Measurements from ENCODE around the gene MYL3. TPM values are rescaled to one million over a fixed set of nuclear protein-coding genes. Genes with fewer than 3 reads are reported as not detected.

The MYL3 gene
- polyA plus RNA-seq, 1 experiment: 1.0 TPM

DNA sequence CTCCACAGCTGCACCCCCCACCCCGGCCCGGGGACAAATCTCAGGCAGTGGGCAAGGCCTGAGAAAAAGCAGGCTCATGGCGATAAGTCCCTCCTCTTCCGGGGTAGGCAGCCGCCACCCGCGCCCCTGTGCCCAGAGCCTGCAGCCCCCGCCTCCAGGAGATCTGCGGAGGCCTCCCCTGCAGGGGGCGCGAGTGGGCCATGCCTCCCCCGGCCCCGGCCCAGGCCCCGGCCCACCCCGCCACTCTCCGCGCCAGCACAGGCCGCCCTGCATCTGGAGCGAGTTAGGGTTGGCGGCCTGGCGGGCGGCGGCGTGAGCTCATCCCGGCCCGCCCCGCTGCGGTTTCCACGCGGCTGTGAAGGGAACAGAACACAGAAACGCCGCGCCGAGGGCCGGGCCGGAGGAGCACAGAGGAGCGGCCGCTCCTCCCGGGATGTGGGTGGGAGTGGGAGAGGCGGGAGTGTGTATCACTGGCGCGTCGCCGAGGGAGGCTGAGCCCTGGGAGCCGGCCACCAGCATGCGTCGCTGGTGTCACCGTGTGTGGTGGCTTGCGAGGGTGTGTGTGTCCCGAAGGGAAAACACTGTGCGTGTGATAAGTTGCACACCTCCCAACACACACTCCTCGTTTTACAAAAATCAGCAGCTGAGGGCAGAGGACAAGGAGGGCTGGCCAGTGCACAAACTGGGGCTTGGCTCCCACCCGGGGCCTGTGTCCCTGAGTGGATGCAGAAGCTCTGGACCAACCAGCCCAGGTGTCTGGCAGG is 17.2 kb downstream of the MYL3 start:
- CTCF ChIA-PET: interaction anchor here (0.9 to 3.0 kb wide), 13 partner anchors 12 to 140 kb away, joined by 3 to 9 read pairs (median 5); partner anchors contain the start of genes MYL3 and PTH1R
- POLR2A ChIA-PET: interaction anchor here (0.6 to 0.7 kb wide), 2 partner anchors 329 to 535 kb away, joined by 6 to 7 read pairs; partner anchors contain the start of gene PTPN23
- peak overlapping the region; percentile 41 for H3K4me3 ChIP-seq (ENCODE audit: low read depth, low read length)
- DNase-seq (ENCODE audit: low read depth): peak; percentile 18
- TF ChIP-seq CTCF (IDR thresholded peaks at IDR 0.05; ENCODE audit: insufficient read depth, low read depth, low read length): peak; percentile 40
- H3K36me3 ChIP-seq (ENCODE audit: control insufficient read depth, insufficient read depth, low read length): no peaks in the 10 kb centered on the region
- no peaks in the 10 kb centered on the region for H3K27me3 ChIP-seq (ENCODE audit: control insufficient read depth, insufficient read depth, low read length)

DNA sequence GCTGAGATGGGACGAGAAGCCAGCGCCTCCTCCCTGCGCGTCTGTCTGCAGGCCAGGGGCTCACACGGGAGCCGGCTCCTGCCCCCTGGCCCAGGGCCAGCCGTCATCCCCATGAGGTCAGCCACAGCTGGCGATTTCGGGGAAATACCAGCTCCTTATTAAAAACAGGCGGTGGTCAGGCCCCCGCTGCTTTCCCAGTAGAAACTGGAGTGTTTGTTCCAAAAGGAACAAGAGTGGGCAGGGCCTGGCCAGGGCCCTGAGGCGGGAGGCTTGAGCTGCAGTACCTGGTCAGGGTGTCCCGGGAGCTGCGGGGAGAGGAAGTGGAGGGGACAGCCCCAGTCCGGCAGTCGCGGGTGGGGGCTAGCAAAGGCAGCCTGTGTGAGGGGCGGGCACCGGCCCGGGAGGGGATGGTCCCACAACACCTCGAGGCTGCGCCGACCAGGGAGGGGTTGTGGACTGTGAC is 17.8 kb downstream of the MYL3 start:
- H3K4me3 ChIP-seq (ENCODE audit: low read depth, low read length): peak overlapping the region; percentile 41
- no peaks in the 10 kb centered on the region for H3K36me3 ChIP-seq (ENCODE audit: control insufficient read depth, insufficient read depth, low read length)
- ChIA-PET CTCF (interaction anchor here (0.6 to 3.0 kb wide), 14 partner anchors 12 to 140 kb away, joined by 3 to 9 read pairs (median 4); partner anchors contain the start of genes MYL3 and PTH1R), POLR2A (interaction anchor here (0.6 kb wide), 1 partner anchor 535 kb away, joined by 6 read pairs; the partner anchor contains the start of gene PTPN23)
- H3K27me3 ChIP-seq (ENCODE audit: control insufficient read depth, insufficient read depth, low read length): no peaks in the 10 kb centered on the region
- no peak for TF ChIP-seq CTCF (IDR thresholded peaks at IDR 0.05; ENCODE audit: insufficient read depth, low read depth, low read length)
- peak; percentile 44 for DNase-seq (ENCODE audit: low read depth)

DNA sequence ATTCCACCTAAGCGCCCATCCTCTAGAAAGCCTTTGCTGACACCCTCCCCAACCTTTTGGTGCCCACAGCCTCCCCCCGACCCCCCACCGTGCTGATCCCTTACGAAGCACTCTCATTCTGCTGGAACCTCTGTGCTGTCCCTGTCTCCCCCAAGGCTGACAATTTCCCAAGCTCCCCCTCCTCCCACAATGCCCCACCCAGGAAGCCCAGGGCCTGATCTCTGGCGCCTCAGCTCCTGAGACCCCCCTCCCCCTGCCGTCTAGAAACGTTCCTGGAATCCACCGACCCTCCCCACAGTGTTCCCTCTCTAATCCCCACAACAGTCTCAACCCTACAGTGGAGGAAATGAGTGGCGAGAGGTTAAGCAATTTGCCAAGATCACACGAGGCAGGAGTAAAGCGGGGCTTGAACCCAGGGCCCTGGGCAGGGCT is 18.3 kb downstream of the MYL3 start:
- Histone ChIP-seq H3K36me3 (ENCODE audit: control insufficient read depth, insufficient read depth, low read length) (no peaks in the 10 kb centered on the region), H3K4me3 (ENCODE audit: low read depth, low read length) (no peak overlapping the region), H3K27me3 (ENCODE audit: control insufficient read depth, insufficient read depth, low read length) (no peaks in the 10 kb centered on the region)
- CTCF ChIA-PET: interaction anchor here (0.6 to 2.5 kb wide), 9 partner anchors 13 to 139 kb away, joined by 3 to 9 read pairs (median 5); no protein-coding TSS in a partner anchor
- TF ChIP-seq CTCF (IDR thresholded peaks at IDR 0.05; ENCODE audit: insufficient read depth, low read depth, low read length): no peak
- no peak for DNase-seq (ENCODE audit: low read depth)
- POLR2A ChIA-PET: no interaction called here

GRCh38 chr3:46844397-46844796 is 18.8 kb downstream of the MYL3 start:
- H3K36me3 ChIP-seq (ENCODE audit: control insufficient read depth, insufficient read depth, low read length): no peaks in the 10 kb centered on the region
- H3K27me3 ChIP-seq (ENCODE audit: control insufficient read depth, insufficient read depth, low read length): no peaks in the 10 kb centered on the region
- DNase-seq (ENCODE audit: low read depth): no peak
- ChIA-PET POLR2A (no interaction called here), CTCF (interaction anchor here (1.4 to 2.5 kb wide), 2 partner anchors 65 to 139 kb away, joined by 9 read pairs; no protein-coding TSS in a partner anchor)
- TF ChIP-seq CTCF (IDR thresholded peaks at IDR 0.05; ENCODE audit: insufficient read depth, low read depth, low read length): no peak
- no peak overlapping the region for H3K4me3 ChIP-seq (ENCODE audit: low read depth, low read length)

DNA sequence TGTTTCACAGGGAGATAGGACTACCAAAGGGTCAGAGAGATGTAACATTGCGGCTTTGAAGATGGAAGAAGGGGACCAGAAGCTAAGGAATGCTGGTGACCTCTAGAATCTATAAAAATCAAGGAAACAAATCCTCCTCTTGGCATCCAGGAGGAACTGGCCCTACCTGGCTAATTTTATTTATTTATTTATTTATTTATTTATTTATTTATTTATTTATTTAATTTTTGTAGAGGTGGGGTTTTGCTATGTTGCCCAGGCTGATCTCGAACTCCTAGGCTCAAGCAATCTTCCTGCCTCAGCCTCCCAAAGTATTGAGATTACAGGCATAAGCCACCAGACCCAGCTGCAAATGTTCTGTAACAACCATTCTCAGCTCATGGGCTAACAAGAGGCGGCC is 19.7 kb downstream of the MYL3 start:
- POLR2A ChIA-PET: no interaction called here
- Histone ChIP-seq H3K4me3 (ENCODE audit: low read depth, low read length) (no peak overlapping the region), H3K36me3 (ENCODE audit: control insufficient read depth, insufficient read depth, low read length) (no peaks in the 10 kb centered on the region), H3K27me3 (ENCODE audit: control insufficient read depth, insufficient read depth, low read length) (no peaks in the 10 kb centered on the region)
- DNase-seq (ENCODE audit: low read depth): no peak
- CTCF ChIA-PET: no interaction called here
- TF ChIP-seq CTCF (IDR thresholded peaks at IDR 0.05; ENCODE audit: insufficient read depth, low read depth, low read length): no peak

Measured in BJ (cell line).